IPS-NIHi11 (cell line): ENCODE results near the gene ACOX3.
"Not testable (repeated sequence)": the region's sequence is repeated elsewhere in the genome, so short reads cannot be mapped to it uniquely, and the experiment has no call there.

ENCODE experiments used
- DNase-seq: peaks from one replicate; pipeline ENCODE4 v3.0.0; 2012; ENCODE audit warnings: mixed read lengths, low spot score

The ACOX3 gene

DNA sequence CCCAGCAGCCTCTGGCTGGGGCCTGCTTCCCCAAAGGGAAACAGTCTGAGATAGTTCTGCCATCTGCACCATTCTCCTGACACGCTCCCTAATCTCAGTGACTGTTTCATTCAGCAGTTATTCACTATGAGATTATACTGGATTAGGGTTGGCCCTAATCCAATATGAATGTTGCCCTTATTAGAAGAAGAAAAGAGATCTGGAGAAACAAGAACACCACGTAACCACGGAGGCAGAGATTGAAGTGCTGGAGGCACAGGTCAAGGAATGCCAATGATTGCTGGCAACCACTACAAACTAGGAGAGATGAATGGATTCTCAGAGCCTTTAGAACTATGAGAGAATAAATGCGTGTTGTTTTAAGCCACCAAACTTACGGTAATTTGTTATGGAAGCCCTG lies 7.4 kb downstream of the ACOX3 start:
- DNase-seq: no peak

- DNase-seq: no peak
Measured at GRCh38 chr4:8431553-8431952, 9.0 kb downstream of the ACOX3 start.

DNA sequence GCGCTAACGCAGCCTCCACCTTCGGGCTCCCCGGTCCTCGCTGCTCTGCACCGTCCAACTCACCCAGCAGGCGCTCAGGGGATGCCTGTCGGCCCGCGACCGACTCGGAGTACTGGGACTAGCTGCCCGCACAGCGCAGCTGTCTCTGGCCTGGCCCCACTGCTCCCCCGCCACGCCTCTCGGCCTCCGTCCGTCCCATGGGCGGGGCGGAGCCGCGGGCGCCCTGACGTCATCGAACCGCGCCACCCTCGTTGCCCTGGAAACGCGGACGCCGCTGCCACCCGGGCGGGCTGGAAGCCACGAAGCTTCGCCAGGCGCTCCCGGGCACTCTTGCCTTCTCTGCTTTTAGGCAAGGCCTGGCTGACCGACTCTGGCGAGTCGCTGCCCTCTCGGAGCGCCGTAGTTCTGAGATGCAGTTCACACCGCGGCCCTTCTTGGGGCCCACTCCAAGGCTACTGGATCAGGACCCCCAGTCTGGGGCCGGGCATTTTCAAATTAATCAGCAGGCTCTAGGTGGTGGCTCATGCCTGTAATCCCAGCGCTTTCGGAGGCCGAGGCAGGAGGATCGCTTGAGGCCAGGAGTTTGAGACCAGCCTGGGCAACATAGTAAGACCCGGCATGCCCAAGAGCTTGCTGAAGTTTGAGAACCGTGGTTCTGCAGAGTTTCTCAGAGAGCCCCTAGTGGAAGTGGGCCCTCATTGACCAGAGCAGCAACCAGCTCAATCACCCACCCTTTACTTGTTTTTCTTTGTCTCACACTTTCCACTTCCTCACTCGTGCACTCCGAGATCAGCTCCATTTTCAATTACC lies 12.0 kb downstream of the ACOX3 start:
- DNase-seq: peak; percentile 98

GRCh38 chr4:8427761-8428287 lies 12.7 kb downstream of the ACOX3 start:
- DNase-seq: peak; percentile 38

DNA sequence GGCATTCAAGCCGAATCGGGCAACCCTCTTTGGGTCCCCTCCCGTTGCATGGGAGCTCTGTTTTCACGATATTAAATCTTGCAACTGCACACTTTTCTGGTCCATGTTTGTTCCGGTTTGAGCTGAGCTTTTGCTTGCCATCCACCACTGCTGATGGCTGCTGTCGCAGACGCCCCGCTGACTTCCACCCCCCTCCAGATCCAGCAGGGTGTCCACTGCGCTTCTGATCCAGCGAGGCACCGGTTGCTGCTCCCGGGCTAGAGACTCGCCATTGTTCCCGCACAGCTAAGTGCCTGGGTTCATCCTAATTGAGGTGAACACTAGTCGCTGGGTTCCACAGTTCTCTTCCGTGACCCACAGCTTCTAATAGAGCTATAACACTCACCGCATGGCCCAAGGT lies 13.3 kb downstream of the ACOX3 start:
- DNase-seq: no peak

DNA sequence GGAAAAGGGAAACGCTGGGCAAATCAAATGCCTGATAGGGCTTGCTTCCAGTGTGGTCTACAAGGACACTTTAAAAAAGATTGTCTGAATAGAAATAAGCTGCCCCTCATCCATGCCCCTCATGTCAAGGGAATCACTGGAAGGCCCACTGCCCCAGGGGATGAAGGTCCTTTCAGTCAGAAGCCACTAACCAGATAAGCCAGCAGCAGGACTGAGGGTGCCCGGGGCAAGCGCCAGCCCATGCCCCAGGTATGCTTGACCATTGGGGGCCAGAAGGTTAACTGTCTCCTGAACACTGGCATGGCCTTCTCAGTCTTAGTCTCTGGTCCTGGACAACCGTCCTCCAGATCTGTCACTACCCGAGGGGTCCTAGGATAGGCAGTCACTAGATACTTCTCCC lies 17.7 kb downstream of the ACOX3 start:
- DNase-seq: no peak

DNA sequence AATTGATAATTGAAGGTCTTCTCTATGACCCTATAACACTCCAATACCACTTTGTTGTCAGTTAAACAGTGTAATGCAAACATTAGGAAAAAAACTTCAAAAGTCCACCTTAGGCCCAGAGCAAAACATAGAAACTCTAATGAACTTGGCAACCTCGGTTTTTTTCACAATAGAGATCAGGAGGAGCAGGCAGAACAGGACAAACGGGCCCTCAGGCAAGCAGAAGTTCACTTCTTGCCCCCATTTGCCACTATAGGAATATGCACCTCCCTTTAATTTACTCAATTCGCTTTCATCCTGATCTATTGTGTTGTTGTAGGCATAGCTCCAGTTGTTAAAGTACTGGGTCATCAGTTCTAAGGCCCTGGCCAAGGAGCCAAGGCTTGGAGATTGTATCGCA lies 18.2 kb downstream of the ACOX3 start:
- no peak for DNase-seq

- DNase-seq: not testable (repeated sequence)
Measured at GRCh38 chr4:8420151-8420550, 20.4 kb downstream of the ACOX3 start.

GRCh38 chr4:8419222-8420041 lies 21.1 kb downstream of the ACOX3 start:
- DNase-seq: no peak

GRCh38 chr4:8417071-8417614 lies 23.4 kb downstream of the ACOX3 start:
- DNase-seq: no peak

DNA sequence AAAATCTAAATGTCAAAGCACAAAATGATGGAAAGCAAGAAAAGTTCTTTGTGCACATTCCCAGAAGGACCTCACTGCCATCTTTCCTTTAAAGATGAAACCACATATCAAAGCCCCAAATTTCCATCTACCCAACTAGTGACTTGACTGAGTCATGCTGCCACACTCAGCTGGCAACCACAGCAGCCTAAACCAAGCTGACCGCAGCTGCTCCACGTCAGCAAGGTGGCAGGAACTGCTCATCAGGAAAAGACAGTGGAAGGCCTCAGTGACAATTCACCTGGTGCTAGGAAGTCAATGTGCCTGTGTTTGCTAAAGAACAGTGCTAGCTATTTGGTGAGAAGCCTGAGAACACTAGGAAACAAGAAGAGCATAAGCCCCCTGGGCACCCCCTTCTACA lies 26.1 kb downstream of the ACOX3 start:
- DNase-seq: no peak

GRCh38 chr4:8412288-8412687 lies 28.2 kb downstream of the ACOX3 start:
- DNase-seq: no peak

- no peak for DNase-seq
Measured at GRCh38 chr4:8411351-8412180, 29.0 kb downstream of the ACOX3 start.

GRCh38 chr4:8410641-8411271 lies 29.8 kb downstream of the ACOX3 start:
- DNase-seq: peak; percentile 83

DNA sequence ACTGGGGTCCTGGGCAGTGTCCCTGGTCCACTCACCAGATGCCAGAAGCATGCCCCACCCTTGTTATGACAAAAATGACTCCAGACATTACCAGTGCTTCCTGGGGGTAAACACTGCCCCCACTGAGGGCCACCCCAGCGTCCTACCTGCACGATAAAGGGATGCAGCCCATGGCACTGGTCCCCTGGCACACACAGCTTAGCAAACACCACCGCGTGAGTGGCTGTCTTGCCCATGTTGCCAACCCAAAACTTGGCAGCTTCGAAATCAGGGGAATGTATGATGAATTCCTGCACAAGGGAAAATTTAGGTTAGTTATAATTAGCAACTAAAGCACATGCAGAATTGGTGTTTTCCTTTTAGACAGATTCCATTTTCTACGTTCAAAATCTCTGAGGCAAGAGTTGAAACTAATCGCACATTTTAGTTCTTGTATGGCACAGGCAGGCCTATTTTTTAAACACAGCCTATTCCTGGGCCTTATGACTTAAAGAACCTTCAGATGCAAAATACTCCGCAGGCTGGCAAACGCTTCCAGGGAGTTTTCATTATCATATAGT lies 30.4 kb downstream of the ACOX3 start:
- DNase-seq: no peak

DNA sequence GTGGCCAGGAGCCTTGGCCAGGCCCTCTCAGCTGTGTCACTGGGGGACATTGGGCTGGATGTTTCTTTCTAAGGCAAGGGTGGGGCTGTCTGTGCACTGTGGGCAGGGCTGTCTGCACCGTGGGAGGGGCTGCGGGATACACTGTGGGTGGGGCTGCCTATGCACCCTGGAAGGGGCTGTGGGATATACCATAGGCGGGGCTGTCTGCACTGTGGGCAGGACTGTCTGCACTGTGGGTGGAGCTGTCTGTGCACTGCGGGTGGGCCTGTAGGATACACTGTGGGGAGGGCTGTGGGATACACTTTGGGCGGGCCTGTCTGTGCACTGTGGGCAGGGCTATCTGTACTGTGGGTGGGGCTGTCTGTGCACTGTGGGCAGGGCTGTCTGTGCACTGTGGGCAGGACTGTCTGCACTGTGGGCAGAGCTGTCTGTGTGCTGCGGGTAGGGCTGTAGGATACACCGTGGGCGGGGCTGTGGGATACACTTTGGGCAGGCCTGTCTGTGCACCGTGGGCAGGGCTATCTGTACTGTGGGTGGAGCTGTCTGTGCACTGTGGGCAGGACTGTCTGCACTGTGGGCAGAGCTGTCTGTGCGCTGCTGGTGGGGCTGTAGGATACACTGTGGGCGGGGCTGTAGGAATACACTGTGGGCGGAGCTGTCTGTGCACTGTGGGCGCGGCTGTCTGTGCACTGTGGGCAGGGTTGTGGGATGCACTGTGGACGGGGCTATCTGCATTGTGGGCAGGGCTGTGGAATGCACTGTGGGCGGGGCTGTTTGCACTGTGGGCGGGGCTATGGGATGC lies 31.1 kb downstream of the ACOX3 start:
- DNase-seq: peak; percentile 43

GRCh38 chr4:8407756-8408155 lies 32.8 kb downstream of the ACOX3 start:
- DNase-seq: no peak

DNA sequence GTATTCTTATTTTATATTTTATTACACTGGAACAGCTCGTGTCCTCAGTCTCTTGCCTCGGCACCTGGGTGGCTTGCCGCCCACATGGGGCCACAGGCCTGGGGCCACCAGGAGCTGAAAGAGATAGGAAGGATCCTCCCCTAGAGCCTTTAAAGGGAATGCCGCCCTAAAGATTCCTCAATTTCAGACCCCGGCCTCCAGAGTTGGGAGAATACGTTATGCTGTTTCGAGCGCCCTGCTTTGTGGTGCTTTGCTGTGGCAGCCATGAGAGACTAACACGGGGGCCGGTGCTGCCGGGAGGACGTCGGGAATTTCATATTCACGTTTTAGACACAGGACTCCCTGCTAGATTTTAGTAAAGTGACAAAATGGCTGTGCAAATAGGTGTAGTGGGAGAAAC lies 33.2 kb downstream of the ACOX3 start:
- no peak for DNase-seq

DNA sequence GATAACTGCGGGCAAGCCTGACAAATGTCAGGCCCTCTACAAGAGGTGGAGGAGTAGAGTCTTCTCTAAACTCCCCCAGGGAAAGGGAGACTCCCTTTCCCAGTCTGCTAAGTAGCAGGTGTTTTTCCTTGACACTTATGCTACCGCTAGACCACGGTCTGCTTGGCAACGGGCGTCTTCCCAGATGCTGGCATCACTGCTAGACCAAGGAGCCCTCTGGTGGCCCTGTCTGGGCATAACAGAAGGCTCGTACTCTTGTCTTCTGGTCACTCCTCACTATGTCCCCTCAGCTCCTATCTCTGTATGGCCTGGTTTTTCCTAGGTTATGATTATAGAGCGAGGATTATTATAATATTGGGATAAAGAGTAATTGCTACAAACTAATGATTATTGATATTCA lies 33.6 kb downstream of the ACOX3 start:
- not testable (repeated sequence) for DNase-seq

DNA sequence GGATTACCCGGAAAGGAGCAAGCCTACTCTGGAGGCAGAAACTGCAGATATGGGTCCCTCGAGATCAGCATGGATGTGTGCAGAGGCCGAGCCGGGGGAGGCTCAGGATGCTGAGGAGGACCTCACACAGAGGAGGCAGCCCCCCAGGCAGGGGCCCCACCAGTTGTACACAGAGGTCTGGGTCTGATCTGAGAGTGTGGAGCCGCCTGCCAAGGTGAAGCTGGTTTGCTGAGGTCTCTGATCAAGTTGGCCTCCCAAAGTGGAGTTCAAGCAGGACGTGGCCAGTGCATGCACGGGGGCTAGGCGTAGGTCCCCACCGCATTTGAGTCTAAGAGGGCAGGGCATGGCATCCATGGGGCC lies 35.0 kb downstream of the ACOX3 start:
- no peak for DNase-seq
